DMS79 treated with DMSO at 0.1 percent for 48 hours (cell line): ENCODE data around the gene MPC1.

ENCODE experiments used
- DNase-seq: peaks from one replicate; lab custom pipeline; 2025; lab: John Stamatoyannopoulos, UW

The MPC1 gene

DNA sequence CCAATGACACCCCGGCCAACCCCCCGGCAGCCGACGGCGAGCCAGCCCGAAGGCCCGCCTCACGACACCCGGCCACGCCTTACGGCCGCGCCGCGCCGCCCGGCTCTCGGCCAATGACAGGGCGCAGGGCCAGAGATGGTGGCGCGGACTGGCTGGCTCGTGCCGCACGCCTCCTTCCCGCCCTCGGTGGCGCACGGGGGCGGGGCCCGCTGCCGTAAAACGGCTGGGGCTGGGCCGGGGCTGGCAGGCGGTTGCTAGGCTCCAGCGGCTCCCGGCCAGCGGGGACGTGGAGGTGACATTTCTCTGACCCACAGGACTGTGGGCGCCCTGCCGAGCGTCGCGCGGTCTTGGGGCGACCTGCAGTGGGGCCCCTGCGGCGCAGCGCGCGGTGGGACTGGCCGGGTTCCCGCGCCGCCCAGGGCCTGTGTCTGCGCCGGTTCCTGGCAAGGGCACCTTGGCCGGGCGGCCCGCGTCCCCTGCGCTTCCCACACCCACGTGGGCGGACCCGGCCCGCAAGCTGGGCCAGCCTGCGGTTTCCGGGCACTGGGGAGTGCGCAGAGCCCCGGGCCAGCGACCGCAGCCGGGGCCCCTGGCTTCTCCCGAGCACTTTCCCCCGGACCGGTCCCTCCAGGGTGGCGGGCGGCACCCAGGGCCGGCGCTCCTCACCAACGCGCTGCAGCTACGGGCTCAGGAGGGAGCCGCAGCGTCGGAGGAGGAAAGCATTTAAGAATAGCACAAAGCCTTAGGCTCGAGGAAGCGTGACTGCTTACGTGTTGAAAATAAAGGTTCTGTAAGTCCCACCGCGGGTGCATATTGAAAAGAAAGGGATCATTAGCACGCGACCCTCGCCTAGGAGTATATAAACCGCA lies at the start of gene MPC1:
Gene MPC1 (minus strand): TSS at position 8 of the 869 bp plus-strand sequence. CDS start 64 bp downstream, outside the sequence.
- DNase-seq: peak; percentile 92

DNA sequence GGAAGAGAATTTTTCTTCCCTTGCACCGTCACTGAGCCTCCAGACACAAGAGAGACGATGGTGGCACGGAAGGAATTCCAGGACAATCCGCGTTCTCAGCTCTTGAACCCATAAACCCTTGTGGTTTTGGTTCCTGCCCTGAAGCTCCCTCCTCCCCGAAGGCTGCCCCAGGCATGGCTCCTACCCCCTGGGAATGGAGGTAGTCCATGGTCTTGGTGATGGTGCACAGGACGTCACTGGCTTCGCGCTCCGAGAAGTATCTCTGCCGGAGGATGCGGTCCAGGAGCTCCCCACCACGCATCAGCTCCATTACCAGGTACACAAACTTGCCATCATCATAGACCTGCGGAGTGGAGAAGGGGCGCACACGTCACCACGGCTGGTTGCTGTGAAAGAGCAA lies 47.5 kb upstream of the MPC1 start:
- DNase-seq: no peak

DNA sequence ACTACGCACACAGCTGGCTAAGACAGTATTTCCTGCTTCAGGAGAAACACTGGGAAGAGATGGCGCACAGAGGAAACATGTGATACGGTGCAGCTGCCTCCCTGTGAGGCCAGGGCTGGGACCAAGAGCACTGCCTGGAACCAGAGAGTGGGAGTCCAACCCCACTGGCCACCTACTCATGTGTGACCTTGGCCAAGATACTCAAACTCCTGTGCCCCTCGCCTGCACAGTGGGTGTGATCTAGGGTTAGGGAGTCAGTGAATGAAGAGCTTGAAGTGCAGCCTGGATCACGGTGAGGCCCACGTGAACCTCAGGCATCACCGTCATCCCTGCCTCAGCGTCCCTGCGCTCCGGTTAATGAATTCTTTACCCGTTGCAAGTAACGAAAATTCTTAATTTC lies 41.7 kb upstream of the MPC1 start:
- no peak for DNase-seq

DNA sequence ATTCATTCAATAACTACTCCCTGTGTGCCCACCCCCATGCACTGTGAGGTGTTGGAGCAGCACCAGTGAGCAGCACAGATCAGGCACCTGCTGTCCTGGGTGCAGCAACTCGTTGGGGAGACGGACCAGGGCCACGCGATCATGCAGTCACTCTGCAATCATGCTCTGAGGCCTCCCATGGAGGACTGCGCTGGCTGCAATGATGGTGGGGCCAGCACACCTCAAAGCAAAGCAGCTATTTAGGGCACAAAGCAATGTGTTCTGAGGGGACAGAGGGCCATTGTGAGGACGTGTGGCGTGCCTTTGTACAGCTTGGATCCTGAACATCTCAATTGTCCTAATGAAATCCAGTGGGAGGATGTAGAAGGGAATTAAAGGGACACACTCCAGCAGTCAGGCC lies 41.0 kb upstream of the MPC1 start:
- DNase-seq: no peak

DNA sequence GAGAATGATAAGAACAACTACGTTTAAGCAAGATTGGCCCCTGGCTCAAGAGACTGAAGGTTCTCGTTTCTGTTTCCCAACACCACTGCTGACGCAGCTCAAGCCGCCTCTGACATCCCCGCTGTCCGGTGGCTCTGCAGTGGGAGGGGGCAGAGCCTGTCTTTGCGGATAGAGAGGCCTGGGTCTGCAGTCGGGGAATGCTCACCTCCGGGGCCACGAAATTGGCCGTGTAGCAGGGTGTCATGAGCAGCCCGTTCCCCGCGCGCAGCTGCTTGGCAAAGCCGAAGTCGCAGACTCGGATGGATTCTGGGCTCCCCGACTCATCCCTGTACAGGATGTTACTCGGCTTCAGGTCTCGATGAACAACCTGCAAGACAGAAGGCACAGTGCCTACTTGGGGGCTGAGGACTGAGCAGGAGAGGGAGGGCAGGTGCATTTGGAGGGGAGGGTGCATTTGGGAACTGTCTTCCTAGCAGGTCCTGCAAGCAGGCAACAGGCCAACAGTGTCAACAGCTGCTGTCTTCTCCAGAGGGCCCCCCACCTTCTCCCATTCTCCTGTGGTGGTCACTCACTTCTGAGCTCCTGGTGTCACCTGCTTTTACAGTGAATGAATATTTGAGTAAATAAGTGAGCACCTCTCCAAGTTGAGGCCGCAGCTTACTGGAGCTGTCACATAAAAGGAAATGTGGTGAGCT lies 40.5 kb upstream of the MPC1 start:
- no peak for DNase-seq

DNA sequence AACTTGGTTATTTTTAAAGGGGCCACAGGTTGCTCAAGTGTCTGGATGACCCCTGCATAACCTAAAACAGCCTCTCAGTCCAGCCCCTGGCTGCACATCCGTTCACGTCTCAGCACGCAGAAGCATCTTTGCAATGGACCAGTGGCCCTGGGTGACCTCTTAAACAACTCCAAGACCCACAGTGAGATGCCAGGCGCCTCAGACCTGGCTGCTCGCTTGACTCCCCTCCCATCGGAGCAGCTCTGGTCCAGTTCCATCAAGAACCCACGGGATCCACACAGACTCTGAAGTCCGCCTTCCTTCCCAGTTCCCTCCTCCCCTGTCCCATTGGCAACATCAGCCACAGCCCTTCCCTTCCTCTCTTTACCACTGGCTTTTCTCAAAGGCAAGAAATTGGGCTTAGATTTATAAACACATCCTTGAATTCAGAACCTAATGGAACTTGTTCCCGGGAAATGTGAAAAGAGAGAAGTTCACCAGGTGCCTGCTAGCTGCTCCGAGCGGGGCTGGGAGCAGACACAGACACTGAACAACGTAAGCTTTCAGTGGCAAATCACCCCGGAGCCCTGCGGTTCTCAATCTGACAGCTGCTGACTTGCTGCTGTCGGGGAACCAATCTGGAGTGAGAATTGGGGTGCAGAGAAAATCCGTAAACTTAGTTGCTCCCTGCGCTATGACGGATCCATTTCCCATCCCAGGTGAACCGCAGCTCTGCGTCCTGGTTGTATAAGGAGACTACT lies 39.6 kb upstream of the MPC1 start:
- no peak for DNase-seq

DNA sequence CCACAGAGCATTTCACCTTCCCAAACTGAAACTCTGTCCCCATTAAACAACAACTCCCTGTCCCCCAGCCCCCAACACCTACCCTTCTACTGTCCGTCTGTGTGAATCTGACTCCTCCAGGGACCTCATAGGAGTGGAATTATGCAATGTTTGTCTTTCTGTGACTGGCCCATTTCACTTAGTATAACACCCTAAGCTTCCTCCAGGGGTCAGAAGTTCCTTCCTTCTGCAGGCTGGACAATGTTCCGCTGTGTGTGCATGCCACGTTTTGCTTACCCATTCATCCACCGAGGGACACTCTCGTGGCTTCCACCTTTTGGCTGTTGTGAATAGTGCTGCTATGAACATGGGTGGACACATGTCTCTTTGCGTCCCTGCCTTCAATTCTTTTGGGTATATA lies 37.6 kb upstream of the MPC1 start:
- no peak for DNase-seq

DNA sequence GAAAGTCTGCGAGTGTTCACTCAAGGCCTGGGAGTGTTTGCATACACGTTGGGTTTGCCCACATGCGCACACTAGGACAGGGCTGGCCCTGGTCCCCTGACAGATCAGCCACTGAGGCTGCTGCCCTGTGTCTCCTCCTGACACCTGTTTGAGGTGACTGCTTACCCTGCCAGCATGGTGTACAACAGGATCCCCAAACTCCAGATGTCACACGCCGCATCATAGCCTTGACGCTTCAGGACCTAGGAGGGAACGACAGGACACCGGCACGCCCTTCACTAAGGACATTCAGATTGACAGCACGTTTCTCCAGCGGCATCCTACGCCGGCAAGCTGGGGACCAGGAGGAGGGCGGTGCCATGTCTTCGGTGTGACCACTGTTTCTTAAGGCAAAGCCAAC lies 37.0 kb upstream of the MPC1 start:
- DNase-seq: no peak

DNA sequence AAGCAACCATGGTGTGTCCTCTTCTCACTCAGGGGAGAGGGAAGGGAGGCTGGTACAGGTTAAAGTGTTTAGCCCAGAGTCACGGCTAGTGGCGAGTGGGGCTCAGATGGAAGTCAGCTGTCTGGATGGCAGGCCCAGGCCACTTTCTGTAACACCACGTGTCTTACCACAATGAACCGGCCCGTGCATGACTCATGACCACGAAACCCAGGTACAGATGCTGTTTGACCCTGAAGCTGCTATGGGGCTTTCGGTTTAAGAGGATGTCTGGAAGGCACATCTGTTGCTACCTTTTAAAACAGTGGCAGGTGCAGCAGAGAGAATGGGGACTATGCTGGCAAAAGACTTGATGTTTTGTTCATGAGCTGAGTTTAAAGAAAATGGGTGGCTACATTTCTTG lies 36.5 kb upstream of the MPC1 start:
- DNase-seq: no peak

DNA sequence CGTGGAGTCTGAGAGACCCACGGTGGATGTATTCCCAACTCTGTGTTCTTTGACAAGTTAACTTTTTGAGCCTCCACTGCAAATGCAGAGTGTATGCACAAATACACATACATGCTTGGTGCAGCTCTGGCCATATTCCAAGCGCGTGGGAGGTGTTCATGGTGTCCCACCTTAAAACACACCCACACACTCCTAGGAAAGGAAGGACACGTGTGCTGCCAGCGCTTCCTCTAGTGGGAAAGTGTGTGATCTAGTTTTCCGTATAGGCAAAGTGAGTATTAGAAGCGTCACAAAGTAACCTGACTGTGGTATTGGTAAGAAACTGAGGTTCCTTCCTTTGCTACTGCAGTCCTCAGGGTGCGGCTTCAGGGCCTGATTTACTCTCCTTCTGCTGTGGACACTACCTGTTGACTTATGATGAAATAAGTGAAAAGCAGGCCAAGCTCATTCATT lies 36.0 kb upstream of the MPC1 start:
- DNase-seq: no peak

DNA sequence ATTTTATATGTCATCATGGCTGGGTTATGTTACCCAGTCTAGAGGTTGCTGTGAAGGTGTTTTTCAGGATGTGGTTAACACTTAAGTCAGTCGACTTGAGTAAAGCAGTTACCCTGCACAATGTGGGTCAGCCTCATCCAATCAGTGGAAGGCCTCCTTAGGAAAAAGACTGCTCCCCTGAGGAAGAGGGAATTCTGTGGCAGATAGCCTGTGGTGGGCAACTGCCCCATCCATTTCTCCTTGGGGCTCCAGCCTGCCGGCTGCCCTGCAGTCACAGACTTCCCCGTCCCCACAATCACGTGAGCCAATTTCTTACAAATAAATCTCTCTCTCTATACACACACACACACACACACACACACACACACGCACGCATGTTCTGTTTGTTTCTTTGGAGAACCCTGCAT lies 34.5 kb upstream of the MPC1 start:
- no peak for DNase-seq

DNA sequence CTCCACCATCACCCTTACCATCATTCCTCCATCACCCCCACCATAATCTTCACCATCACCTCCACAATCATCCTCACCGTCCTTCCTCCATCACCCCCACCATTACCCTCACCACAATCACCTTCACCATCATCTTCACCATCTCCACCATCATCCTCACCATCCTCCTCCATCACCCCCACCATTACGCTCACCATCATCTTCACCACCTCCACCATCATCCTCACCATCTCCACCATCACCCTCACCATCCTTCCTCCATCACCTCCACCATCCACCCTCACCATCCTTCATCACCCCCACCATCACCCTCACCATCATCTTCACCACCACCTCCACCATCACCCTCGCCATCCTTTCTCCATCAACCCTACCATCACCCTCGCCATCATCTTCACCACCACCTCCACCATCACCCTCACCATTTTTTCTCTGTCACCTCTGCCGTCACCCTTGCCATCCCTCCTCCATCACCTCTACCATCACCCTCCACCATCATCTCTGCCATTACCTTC lies 33.1 kb upstream of the MPC1 start:
- no peak for DNase-seq

DNA sequence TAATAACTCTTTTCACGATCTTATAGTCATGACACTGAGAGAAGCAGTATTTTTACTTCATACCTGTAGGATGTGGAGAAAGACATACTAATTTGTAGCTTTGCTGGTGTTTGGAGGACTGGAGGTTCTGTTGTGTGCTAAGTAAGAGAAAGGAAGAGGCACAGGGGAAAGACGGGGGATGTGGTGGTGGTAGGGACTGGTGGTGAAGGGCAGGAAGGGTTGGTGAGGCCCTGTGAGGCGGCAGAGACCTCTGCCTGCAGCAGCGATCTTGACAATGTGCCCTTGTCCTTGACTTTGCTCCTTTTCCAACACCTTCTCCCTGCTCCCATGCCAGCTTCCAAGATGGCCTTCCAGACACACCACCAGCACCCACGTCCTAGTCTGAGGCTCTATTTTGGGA lies 32.6 kb upstream of the MPC1 start:
- no peak for DNase-seq

DNA sequence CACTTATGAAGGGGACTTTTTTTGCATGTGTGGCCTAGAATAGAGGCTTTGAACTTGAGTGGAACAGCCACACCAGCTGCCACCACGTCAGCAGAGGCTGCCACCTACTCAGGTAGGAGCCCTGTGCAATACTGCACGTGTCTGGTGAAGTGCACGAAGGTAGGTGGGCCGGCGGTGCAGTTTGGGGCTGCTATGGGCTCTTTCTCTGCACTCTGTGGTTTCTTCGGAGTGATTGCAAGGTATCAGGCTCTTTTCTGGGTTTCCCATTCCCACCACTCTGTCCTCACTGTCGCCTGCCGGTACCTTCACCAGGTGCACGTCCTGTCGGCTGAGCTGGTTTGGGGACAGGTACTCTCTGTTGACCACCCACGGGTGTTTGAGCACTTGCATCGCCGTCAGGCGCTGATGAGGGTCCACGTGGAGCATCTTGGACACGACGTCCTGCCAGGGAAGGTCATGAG lies 30.8 kb upstream of the MPC1 start:
- DNase-seq: no peak

DNA sequence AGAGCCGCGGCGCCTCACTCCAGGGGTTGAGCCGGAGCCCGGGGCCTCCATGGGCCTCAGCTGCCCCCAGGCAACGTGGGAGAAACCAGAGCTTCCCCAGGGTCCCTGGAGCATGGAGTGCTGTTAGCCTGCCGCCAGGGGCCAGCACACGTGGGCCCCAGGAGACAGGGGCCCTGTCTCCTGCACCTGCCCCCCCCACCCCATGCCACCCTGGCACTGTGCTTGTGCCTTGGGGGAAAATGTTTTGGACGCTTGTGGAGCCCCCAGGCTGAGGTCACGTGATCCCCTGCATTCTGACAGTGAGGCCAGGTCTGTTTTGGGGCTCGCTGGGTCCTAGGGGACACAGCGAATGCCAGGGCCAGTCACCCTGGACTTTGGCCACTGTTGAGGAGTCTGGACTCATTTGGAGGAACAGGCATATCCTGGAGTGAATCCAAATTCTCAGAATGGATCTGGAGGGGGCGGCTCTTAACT lies 30.2 kb upstream of the MPC1 start:
- no peak for DNase-seq

DNA sequence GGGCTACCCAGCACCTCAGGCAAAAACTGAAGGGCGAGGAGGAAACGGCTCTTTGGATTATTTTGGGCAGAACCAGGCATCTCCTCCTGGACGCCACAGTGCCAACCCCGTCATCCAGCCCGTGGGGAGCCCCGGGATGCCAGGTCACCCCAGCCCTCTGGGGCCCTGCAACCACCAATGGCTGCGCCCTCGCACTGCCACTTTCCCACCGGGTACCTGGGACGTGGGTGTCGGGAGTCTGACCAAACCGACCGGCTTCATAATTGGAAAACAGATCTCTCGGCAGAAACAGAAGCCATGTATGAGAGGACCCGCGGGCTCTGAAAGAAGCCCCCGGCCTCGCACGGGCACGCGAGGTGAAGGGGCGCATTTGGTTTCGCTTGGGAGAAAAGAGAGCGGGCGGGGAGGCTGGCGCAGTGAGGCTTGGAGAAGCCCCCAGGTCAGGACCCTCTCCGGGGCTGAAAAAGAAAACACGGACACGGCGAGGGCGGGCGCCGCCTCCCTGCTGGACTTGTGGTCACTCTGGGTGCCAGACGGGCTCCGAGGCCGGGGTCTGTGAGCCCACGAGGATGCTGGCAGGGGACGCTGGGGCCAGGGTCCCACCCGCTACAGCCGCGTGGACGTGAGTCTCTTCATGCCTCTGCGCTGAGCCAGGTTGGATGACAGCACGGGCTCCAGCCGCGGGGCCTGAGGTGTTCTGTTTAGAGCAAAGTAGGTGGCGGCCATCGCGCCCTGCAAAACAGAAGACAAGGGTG lies 29.6 kb upstream of the MPC1 start:
- DNase-seq: no peak

DNA sequence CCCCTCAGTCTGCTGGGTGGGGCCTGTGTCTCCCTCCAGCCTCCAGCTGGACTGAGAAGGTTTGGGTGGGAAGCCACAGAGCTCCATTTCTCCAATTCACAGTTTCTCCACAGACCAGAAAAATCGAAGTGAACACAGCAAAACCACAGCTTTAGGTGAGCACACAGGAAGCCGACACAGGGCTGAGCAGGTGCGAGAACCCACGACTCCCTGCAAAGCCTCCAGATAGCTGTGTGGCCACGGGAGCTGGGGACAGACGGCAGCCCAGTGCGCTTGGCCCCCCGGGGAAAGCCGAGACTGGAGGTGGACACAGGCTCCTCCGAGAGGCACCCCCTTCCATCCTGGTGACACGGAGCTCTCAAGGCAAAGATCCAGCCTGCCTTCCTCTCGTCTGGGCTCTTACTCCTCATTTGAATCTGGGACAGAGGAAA lies 29.0 kb upstream of the MPC1 start:
- DNase-seq: no peak

DNA sequence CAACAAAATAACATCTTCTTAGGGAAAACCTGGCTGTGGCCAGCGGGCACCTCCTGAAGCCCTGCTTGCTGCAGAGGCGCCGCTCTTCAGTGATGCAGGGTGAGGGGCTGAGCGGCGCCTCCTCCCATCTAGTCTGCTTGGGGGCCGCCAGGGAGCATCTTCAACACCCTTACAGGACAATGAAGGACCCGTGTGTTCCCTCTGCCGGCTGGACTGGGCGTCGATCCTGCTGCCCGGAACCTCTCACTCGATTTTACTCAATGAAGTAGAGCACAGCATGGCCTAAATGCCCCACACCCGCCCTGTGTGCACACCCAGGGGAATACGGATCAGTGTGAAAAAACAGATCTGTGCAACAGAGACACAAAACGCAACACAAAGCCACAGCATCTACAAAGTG lies 28.5 kb upstream of the MPC1 start:
- DNase-seq: no peak

DNA sequence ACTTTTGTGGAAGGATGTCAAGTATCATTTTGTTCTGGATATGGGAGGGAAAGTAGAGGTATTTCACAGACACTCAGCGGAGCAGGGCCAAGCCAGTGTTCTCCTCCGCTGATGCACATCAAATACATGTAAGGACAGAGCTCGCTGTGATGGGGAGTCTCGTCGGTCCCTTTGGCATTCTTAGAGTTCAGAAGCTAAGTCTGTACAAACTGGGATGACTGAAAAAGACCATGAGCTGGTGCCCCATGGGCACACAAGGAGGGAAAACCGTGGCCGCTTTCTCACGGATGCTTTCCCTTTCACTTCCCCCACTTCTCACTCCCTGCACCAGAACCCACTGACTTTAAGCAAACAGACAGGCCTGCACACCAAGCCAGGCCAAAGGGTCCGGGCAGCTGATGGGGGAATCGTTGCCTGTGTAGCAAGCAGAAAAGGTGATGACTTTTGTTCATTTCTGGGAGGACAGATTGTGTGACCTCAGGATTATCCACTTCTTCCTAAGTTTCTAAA lies 27.7 kb upstream of the MPC1 start:
- DNase-seq: no peak

DNA sequence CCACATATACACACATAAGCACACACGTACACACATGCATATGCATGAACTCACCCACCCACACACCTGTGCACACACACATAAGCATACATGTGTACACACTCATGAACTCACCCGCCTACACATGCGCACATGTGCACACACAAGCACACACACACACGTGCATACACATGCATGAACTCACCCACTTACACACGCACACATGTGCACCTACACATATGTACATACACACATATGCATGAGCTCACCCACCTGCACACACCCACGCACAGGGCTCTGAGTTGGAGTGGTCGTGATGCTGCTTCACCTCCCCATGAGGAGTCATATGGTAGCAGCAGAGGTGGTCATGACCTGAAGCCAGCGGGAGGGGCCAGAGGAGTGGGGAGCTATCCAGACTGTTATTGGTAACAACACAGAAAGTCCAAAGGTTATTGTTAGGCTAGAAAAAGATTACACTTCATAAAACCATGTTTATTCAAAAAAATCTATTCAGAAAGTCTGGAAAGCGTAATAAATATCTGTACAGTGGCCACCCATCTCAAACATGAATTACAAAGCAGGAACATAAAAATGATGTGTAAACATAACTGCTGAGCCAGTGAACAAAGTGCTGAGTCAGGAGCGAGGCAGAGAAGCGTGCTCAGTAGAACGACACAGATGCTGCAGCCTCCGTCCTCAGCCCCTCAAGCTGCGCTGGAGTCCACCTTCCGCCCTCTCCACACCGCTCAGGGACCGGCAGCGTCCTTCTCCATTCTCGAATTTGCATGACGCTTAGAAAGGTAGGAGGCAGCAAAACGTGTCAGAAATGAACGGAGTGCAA lies 26.4 kb upstream of the MPC1 start:
- no peak for DNase-seq
